Stomach (tissue), 4 donors: ENCODE results near the gene CD68.

Experiments
- POLR2AphosphoS5 ChIP-seq, 3 donors: sonication (generic); formaldehyde crosslinking; IDR thresholded peaks; one replicate each; pipeline ENCODE4 v1.6.1; 2016; ENCODE audit warnings: antibody characterized with exemption in 3 of 3
- TF ChIP-seq, protein P1 (sequence below), 7 experiments: fragments of 450-650 bp in 4 of 7; fragments of 200-600 bp in 3 of 7; sonication (generic) in 3 of 7; IDR thresholded peaks; one replicate each; pipeline ENCODE4 v1.5.1; 2016 to 2019; ENCODE audit warnings: antibody characterized with exemption in 7 of 7, control low read depth in 2 of 7, mild to moderate bottlenecking in 1 of 7

DNA sequence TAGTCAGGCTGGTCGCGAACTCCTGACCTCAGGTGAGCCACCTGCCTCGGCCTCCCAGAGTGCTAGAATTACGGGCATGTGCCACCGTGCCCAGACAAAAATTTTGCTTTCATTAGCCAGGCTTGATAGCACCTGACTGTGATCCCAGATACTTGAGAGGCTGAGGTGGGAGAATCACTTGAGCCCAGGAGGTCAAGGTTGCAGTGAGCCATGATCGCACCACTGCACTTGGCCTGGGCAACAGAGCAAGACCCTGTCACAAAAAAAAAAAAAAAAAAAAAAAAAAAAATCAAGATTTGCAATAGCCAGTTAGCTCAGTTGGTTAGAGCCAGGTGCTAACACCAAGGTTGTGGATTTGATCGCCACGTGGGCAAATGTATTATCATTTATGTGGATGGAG lies 41.4 kb downstream of the CD68 start:
- TF ChIP-seq, protein P1, sequence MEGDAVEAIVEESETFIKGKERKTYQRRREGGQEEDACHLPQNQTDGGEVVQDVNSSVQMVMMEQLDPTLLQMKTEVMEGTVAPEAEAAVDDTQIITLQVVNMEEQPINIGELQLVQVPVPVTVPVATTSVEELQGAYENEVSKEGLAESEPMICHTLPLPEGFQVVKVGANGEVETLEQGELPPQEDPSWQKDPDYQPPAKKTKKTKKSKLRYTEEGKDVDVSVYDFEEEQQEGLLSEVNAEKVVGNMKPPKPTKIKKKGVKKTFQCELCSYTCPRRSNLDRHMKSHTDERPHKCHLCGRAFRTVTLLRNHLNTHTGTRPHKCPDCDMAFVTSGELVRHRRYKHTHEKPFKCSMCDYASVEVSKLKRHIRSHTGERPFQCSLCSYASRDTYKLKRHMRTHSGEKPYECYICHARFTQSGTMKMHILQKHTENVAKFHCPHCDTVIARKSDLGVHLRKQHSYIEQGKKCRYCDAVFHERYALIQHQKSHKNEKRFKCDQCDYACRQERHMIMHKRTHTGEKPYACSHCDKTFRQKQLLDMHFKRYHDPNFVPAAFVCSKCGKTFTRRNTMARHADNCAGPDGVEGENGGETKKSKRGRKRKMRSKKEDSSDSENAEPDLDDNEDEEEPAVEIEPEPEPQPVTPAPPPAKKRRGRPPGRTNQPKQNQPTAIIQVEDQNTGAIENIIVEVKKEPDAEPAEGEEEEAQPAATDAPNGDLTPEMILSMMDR (IDR thresholded peaks at IDR 0.05), result no peak
- TF ChIP-seq POLR2AphosphoS5 (IDR thresholded peaks at IDR 0.05), result no peak
